Neural cell (in vitro differentiated cells): ENCODE measurements around the gene TCOF1. TPM values are rescaled to one million over a fixed set of nuclear protein-coding genes. Genes with fewer than 3 reads are reported as not detected.

Experiments used
- H2AFZ ChIP-seq: fragments of 200-600, 300-800 bp; sonication (generic), shearing (Covaris generic); 2 replicates; pipeline ENCODE4 v1.6.0; 2014; ENCODE audit warnings: low read depth, mild to moderate bottlenecking, antibody characterized with exemption, low read length, moderate library complexity
- H3F3A ChIP-seq: fragments of 200-600 bp; shearing (Covaris generic); 2 replicates; pipeline ENCODE4 v1.6.1; 2016; ENCODE audit warnings: mild to moderate bottlenecking, moderate library complexity, mixed read lengths, antibody characterized with exemption, low read length; ENCODE audit not compliant: insufficient read depth, poor library complexity, severe bottlenecking
- H3K27ac ChIP-seq: fragments of 200-600, 300-800 bp; sonication (generic), shearing (Covaris generic); 2 replicates; pipeline ENCODE4 v1.5.1; 2014; ENCODE audit warnings: mild to moderate bottlenecking, low read length, moderate library complexity
- H3K27me3 ChIP-seq: fragments of 300-800, 200-600 bp; sonication (generic), shearing (Covaris generic); 2 replicates; pipeline ENCODE4 v1.6.0; 2014; ENCODE audit warnings: mild to moderate bottlenecking, low read depth, low read length, moderate library complexity; ENCODE audit not compliant: insufficient read depth
- H3K36me3 ChIP-seq: fragments of 300-800, 200-600 bp; sonication (generic), shearing (Covaris generic); 2 replicates; pipeline ENCODE4 v1.5.1; 2014; ENCODE audit warnings: mild to moderate bottlenecking, antibody characterized with exemption, low read length, moderate library complexity; ENCODE audit not compliant: insufficient read depth
- H3K4me2 ChIP-seq: fragments of 300-800, 200-600 bp; sonication (generic), shearing (Covaris generic); 2 replicates; pipeline ENCODE4 v1.6.0; 2014; ENCODE audit warnings: mild to moderate bottlenecking, low read length
- H3K4me3 ChIP-seq: fragments of 300-800, 200-600 bp; sonication (generic), shearing (Covaris generic); 2 replicates; pipeline ENCODE4 v1.5.1; 2014; ENCODE audit warnings: mild to moderate bottlenecking, low read length, moderate library complexity
- H3K79me2 ChIP-seq: fragments of 200-600 bp; shearing (Covaris generic); replicated peaks from 2 replicates; pipeline ENCODE4 v1.6.0; 2014; ENCODE audit warnings: mild to moderate bottlenecking, low read length, moderate library complexity; ENCODE audit not compliant: insufficient read depth
- H3K9ac ChIP-seq: fragments of 300-800, 200-600 bp; sonication (generic), shearing (Covaris generic); 2 replicates; pipeline ENCODE4 v1.6.1; 2016; ENCODE audit warnings: mild to moderate bottlenecking, low read length, mixed read lengths
- H3K9me2 ChIP-seq: fragments of 200-600 bp; shearing (Covaris generic); 2 replicates; pipeline ENCODE4 v1.6.1; 2016; ENCODE audit warnings: mild to moderate bottlenecking, low read length, mixed read lengths; ENCODE audit not compliant: insufficient read depth
- H3K9me3 ChIP-seq: fragments of 200-600, 300-800 bp; sonication (generic), shearing (Covaris generic); 2 replicates; pipeline ENCODE4 v1.6.1; 2016; ENCODE audit warnings: mild to moderate bottlenecking, mixed run types, low read length, moderate library complexity, mixed read lengths
- H4K20me1 ChIP-seq: fragments of 200-600 bp; shearing (Covaris generic); 2 replicates; pipeline ENCODE4 v1.6.1; 2016; ENCODE audit warnings: mild to moderate bottlenecking, mixed run types; ENCODE audit not compliant: insufficient read depth
- EP300 ChIP-seq: fragments of 450-650 bp; conservative IDR thresholded peaks from 2 replicates; pipeline ENCODE4 v1.6.1; 2014; ENCODE audit warnings: antibody characterized with exemption, mild to moderate bottlenecking, moderate library complexity; ENCODE audit not compliant: poor library complexity, severe bottlenecking
- EZH2 ChIP-seq: fragments of 200-600, 300-800 bp; shearing (Covaris generic), sonication (generic); IDR thresholded peaks from 2 replicates; pipeline ENCODE4 v1.6.1; 2014; ENCODE audit warnings: antibody characterized with exemption, low read length, borderline replicate concordance, mild to moderate bottlenecking; ENCODE audit not compliant: insufficient read depth, poor library complexity, severe bottlenecking
- MXI1 ChIP-seq: fragments of 450-650 bp; conservative IDR thresholded peaks from 2 replicates; pipeline ENCODE4 v1.6.1; 2014; ENCODE audit warnings: antibody characterized with exemption, mild to moderate bottlenecking; ENCODE audit not compliant: poor library complexity, severe bottlenecking
- POLR2AphosphoS5 ChIP-seq: IDR thresholded peaks from 2 replicates; pipeline ENCODE4 v1.6.1; 2012
- RAD21 ChIP-seq: fragments of 450-650 bp; conservative IDR thresholded peaks from 2 replicates; pipeline ENCODE4 v1.6.1; 2014; ENCODE audit warnings: antibody characterized with exemption, mild to moderate bottlenecking, moderate library complexity
- SMC3 ChIP-seq: fragments of 450-650 bp; conservative IDR thresholded peaks from 2 replicates; pipeline ENCODE4 v1.6.1; 2014; ENCODE audit warnings: antibody characterized with exemption, mild to moderate bottlenecking, moderate library complexity; ENCODE audit not compliant: poor library complexity
- TAF1 ChIP-seq: IDR thresholded peaks from 2 replicates; pipeline ENCODE4 v1.6.1; 2012; ENCODE audit warnings: low read depth
- polyA plus RNA-seq: library from polyadenylated mRNA; depleted of rRNA; stranded (reverse); fragments of >200 nt; gene quantifications from 2 replicates; pipeline ENCODE4 v1.2.3, GENCODE V29; 2014
- TF ChIP-seq, protein P1 (sequence below): fragments of 450-650 bp; IDR thresholded peaks from 2 replicates; pipeline ENCODE4 v1.5.1; 2014; ENCODE audit warnings: antibody characterized with exemption, mild to moderate bottlenecking, moderate library complexity; ENCODE audit not compliant: poor library complexity, severe bottlenecking
- TF ChIP-seq, protein P2 (sequence below): IDR thresholded peaks from 2 replicates; pipeline ENCODE4 v1.6.1; 2012; ENCODE audit warnings: borderline replicate concordance

The TCOF1 gene
- polyA plus RNA-seq, 1 donor from 2014 or later = 6.5 TPM

DNA sequence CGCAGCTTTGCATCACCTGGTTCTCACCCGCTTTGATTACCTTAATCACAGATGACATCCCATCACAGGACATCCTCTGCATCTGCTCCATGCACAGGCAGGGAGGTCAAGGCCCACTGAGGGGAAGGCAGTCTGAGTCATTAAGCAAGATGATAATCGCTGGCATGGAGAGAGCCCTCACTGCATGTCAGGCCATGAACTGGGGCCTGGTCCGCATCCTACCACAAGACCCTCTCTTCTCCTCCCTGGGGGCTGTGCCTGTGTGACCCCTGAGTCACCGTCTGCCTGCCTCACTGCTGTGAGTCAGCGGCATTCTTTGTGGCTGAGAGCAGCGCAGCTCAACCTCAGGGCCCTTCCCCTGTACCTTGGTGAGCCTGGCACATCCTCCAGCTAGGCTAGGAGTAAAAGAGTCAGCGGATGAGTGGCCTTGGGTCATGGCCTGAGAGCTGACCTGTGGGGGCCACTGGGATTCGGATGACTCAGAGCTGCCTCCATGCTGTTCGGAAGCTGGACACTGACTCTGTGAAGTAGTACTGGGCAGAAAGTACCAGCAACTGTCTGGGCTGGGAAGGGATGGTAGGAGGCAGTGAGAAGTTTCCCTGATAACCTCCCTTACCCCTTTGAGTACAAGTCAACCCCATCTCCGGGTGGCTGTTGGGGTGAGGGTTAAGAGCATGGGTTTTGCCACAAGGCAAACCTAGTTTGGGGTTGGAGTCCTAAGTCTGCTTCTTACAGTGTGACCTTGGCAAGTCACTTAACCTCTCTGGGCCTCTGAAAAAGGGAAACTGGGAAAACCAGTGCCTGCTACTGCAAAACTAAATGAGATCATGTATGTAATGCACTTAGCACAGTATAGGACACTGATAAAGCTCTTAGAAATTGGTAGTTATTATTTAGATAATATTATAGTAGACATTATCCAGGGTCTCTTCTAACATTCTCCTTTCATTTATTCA, 40.2 kb upstream of the TCOF1 start:
- H3K9ac ChIP-seq = no peak overlapping the region
- no peak overlapping the region for H3K27ac ChIP-seq
- H2AFZ ChIP-seq = no peak overlapping the region

GRCh38 chr5:150318613-150319483, 38.6 kb upstream of the TCOF1 start:
- Histone ChIP-seq H3K4me3 (no peak overlapping the region), H3K79me2 (no peaks in the 10 kb centered on the region), H3K9me3 (no peaks in the 10 kb centered on the region), H2AFZ (no peak overlapping the region), H3K36me3 (no peaks in the 10 kb centered on the region), H4K20me1 (no peaks in the 10 kb centered on the region), H3F3A (no peaks in the 10 kb centered on the region), H3K9me2 (no peaks in the 10 kb centered on the region), H3K27me3 (no peaks in the 10 kb centered on the region), H3K9ac (no peak overlapping the region), H3K27ac (no peak overlapping the region), H3K4me2 (no peak overlapping the region)
- TF ChIP-seq EZH2 (no peak), POLR2AphosphoS5 (no peak), TAF1 (no peak), MXI1 (no peak), EP300 (no peak), SMC3 (no peak), RAD21 (no peak)
- TF ChIP-seq, protein P1, sequence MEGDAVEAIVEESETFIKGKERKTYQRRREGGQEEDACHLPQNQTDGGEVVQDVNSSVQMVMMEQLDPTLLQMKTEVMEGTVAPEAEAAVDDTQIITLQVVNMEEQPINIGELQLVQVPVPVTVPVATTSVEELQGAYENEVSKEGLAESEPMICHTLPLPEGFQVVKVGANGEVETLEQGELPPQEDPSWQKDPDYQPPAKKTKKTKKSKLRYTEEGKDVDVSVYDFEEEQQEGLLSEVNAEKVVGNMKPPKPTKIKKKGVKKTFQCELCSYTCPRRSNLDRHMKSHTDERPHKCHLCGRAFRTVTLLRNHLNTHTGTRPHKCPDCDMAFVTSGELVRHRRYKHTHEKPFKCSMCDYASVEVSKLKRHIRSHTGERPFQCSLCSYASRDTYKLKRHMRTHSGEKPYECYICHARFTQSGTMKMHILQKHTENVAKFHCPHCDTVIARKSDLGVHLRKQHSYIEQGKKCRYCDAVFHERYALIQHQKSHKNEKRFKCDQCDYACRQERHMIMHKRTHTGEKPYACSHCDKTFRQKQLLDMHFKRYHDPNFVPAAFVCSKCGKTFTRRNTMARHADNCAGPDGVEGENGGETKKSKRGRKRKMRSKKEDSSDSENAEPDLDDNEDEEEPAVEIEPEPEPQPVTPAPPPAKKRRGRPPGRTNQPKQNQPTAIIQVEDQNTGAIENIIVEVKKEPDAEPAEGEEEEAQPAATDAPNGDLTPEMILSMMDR = no peak

More for the DNA sequence above, 40.2 kb upstream of the TCOF1 start:
- H3K4me3 ChIP-seq = no peak overlapping the region
- H3K9me2 ChIP-seq = no peaks in the 10 kb centered on the region
- H3K27me3 ChIP-seq = no peaks in the 10 kb centered on the region
- no peak overlapping the region for H3K4me2 ChIP-seq
- no peaks in the 10 kb centered on the region for H3F3A ChIP-seq
- H3K36me3 ChIP-seq = no peaks in the 10 kb centered on the region
- no peaks in the 10 kb centered on the region for H3K79me2 ChIP-seq
- TF ChIP-seq, protein P1 = no peak
- TF ChIP-seq POLR2AphosphoS5 (no peak), MXI1 (no peak), EP300 (no peak)
- TF ChIP-seq, protein P2, sequence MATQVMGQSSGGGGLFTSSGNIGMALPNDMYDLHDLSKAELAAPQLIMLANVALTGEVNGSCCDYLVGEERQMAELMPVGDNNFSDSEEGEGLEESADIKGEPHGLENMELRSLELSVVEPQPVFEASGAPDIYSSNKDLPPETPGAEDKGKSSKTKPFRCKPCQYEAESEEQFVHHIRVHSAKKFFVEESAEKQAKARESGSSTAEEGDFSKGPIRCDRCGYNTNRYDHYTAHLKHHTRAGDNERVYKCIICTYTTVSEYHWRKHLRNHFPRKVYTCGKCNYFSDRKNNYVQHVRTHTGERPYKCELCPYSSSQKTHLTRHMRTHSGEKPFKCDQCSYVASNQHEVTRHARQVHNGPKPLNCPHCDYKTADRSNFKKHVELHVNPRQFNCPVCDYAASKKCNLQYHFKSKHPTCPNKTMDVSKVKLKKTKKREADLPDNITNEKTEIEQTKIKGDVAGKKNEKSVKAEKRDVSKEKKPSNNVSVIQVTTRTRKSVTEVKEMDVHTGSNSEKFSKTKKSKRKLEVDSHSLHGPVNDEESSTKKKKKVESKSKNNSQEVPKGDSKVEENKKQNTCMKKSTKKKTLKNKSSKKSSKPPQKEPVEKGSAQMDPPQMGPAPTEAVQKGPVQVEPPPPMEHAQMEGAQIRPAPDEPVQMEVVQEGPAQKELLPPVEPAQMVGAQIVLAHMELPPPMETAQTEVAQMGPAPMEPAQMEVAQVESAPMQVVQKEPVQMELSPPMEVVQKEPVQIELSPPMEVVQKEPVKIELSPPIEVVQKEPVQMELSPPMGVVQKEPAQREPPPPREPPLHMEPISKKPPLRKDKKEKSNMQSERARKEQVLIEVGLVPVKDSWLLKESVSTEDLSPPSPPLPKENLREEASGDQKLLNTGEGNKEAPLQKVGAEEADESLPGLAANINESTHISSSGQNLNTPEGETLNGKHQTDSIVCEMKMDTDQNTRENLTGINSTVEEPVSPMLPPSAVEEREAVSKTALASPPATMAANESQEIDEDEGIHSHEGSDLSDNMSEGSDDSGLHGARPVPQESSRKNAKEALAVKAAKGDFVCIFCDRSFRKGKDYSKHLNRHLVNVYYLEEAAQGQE = no peak
- H3K9me3 ChIP-seq = no peaks in the 10 kb centered on the region
- H4K20me1 ChIP-seq = no peaks in the 10 kb centered on the region
